SU-DHL-6 (cell line): ENCODE data around the gene ATP2B2.

Source experiments
- H2AFZ ChIP-seq: fragments of 200-600 bp; sonication (generic); 2 replicates; pipeline ENCODE4 v1.6.1; 2014; ENCODE audit warnings: low read depth, mild to moderate bottlenecking, moderate library complexity, mixed read lengths, antibody characterized with exemption, low read length; ENCODE audit not compliant: severe bottlenecking
- H3F3A ChIP-seq: fragments of 200-600 bp; shearing (Covaris generic); 2 replicates; pipeline ENCODE4 v1.6.0; 2016; ENCODE audit warnings: antibody characterized with exemption, mild to moderate bottlenecking; ENCODE audit not compliant: insufficient read depth
- H3K27ac ChIP-seq: fragments of 200-600 bp; sonication (generic); 2 replicates; pipeline ENCODE4 v1.5.1; 2016; ENCODE audit warnings: low read depth, mild to moderate bottlenecking, low read length, moderate library complexity, mixed read lengths
- H3K27me3 ChIP-seq: fragments of 200-600 bp; sonication (generic), shearing (Covaris generic); 2 replicates; pipeline ENCODE4 v1.6.0; 2014; ENCODE audit warnings: mild to moderate bottlenecking, low read length
- H3K36me3 ChIP-seq: fragments of 200-600 bp; sonication (generic); 2 replicates; pipeline ENCODE4 v1.6.1; 2014; ENCODE audit warnings: mild to moderate bottlenecking, low read length, mixed read lengths
- H3K4me2 ChIP-seq: fragments of 300-600, 200-600 bp; shearing (Covaris generic), sonication (generic); 2 replicates; pipeline ENCODE4 v1.6.0; 2014; ENCODE audit warnings: low read length, low read depth, mild to moderate bottlenecking; ENCODE audit not compliant: poor library complexity, severe bottlenecking
- H3K4me3 ChIP-seq: fragments of 200-600 bp; sonication (generic); 2 replicates; pipeline ENCODE4 v1.5.1; 2014; ENCODE audit warnings: antibody characterized with exemption, low read length, mild to moderate bottlenecking, mixed read lengths; ENCODE audit not compliant: insufficient read depth, poor library complexity, severe bottlenecking
- H3K79me2 ChIP-seq: fragments of 200-600 bp; sonication (generic); 2 replicates; pipeline ENCODE4 v1.6.1; 2014; ENCODE audit warnings: mild to moderate bottlenecking, low read length, moderate library complexity; ENCODE audit not compliant: insufficient read depth
- H3K9ac ChIP-seq: fragments of 200-600 bp; sonication (generic); 2 replicates; pipeline ENCODE4 v1.7.0; 2014; ENCODE audit warnings: mild to moderate bottlenecking, low read length
- H3K9me2 ChIP-seq: fragments of 200-600 bp; sonication (generic); replicated peaks from 2 replicates; pipeline ENCODE4 v1.6.1; 2014; ENCODE audit warnings: low read length; ENCODE audit not compliant: insufficient read depth
- H3K9me3 ChIP-seq: fragments of 200-600 bp; sonication (generic); 2 replicates; pipeline ENCODE4 v1.6.1; 2014; ENCODE audit warnings: low read length, mixed read lengths; ENCODE audit not compliant: insufficient read depth
- H4K20me1 ChIP-seq: fragments of 200-600 bp; sonication (generic); 2 replicates; pipeline ENCODE4 v1.6.1; 2014; ENCODE audit warnings: low read depth, mild to moderate bottlenecking, antibody characterized with exemption, low read length, moderate library complexity, mixed read lengths
- CTCF ChIP-seq: fragments of 200-600 bp; sonication (generic); IDR thresholded peaks from one replicate; pipeline ENCODE4 v1.5.1; 2017; ENCODE audit warnings: antibody characterized with exemption, mild to moderate bottlenecking, low read length, moderate library complexity; ENCODE audit not compliant: insufficient read depth, poor library complexity, severe bottlenecking
- EZH2phosphoT487 ChIP-seq: fragments of 200-600 bp; sonication (generic), shearing (Covaris generic); conservative IDR thresholded peaks from 2 replicates; pipeline ENCODE4 v1.6.1; 2018; ENCODE audit warnings: mild to moderate bottlenecking, antibody characterized with exemption, low read length, moderate library complexity, mixed read lengths

Gene ATP2B2

GRCh38 chr3:10371167-10371566 is 134.2 kb downstream of the ATP2B2 start:
- no peaks in the 10 kb centered on the region for H3K9me2 ChIP-seq
- no peak overlapping the region for H3K27ac ChIP-seq
- no peak overlapping the region for H2AFZ ChIP-seq
- H3F3A ChIP-seq: no peaks in the 10 kb centered on the region
- no peak for TF ChIP-seq CTCF
- H3K4me2 ChIP-seq: no peak overlapping the region
- H4K20me1 ChIP-seq: no peaks in the 10 kb centered on the region
- H3K36me3 ChIP-seq: no peaks in the 10 kb centered on the region
- no peak overlapping the region for H3K9ac ChIP-seq
- H3K4me3 ChIP-seq: no peak overlapping the region
- no peaks in the 10 kb centered on the region for H3K27me3 ChIP-seq
- no peaks in the 10 kb centered on the region for H3K79me2 ChIP-seq
- no peaks in the 10 kb centered on the region for H3K9me3 ChIP-seq

GRCh38 chr3:10370429-10370828 is 135.0 kb downstream of the ATP2B2 start:
- Histone ChIP-seq H3K9me2 (no peaks in the 10 kb centered on the region), H3K4me3 (no peak overlapping the region), H3K79me2 (no peaks in the 10 kb centered on the region), H3K27me3 (no peaks in the 10 kb centered on the region), H3K4me2 (no peak overlapping the region), H3K9me3 (no peaks in the 10 kb centered on the region), H3F3A (no peaks in the 10 kb centered on the region), H3K27ac (no peak overlapping the region), H3K36me3 (no peaks in the 10 kb centered on the region), H4K20me1 (no peaks in the 10 kb centered on the region), H2AFZ (no peak overlapping the region), H3K9ac (no peak overlapping the region)
- TF ChIP-seq EZH2phosphoT487 (no peak), CTCF (no peak)

- Histone ChIP-seq H3K79me2 (no peaks in the 10 kb centered on the region), H3K36me3 (no peaks in the 10 kb centered on the region), H2AFZ (no peak overlapping the region), H3K9me3 (no peaks in the 10 kb centered on the region), H4K20me1 (no peaks in the 10 kb centered on the region), H3K4me2 (no peak overlapping the region), H3K9me2 (no peaks in the 10 kb centered on the region), H3F3A (no peaks in the 10 kb centered on the region), H3K4me3 (no peak overlapping the region), H3K27ac (no peak overlapping the region), H3K9ac (no peak overlapping the region), H3K27me3 (no peaks in the 10 kb centered on the region)
- TF ChIP-seq CTCF (no peak), EZH2phosphoT487 (no peak)
Measured at GRCh38 chr3:10368512-10368911, 136.9 kb downstream of the ATP2B2 start.

GRCh38 chr3:10367506-10367905 is 137.9 kb downstream of the ATP2B2 start:
- Histone ChIP-seq H3K27ac (no peak overlapping the region), H2AFZ (no peak overlapping the region), H3F3A (no peaks in the 10 kb centered on the region), H3K79me2 (no peaks in the 10 kb centered on the region), H3K9me3 (no peaks in the 10 kb centered on the region), H3K4me2 (no peak overlapping the region), H3K9ac (no peak overlapping the region), H4K20me1 (no peaks in the 10 kb centered on the region), H3K4me3 (no peak overlapping the region), H3K27me3 (no peaks in the 10 kb centered on the region), H3K9me2 (no peaks in the 10 kb centered on the region), H3K36me3 (no peaks in the 10 kb centered on the region)
- TF ChIP-seq CTCF (no peak), EZH2phosphoT487 (no peak)
